Transverse colon (tissue), 4 donors: Measurements from ENCODE around the gene MYO7A. TPM values are rescaled to one million over a fixed set of nuclear protein-coding genes. Genes with fewer than 3 reads are reported as not detected.

Experiments used
- DNase-seq: peaks from one replicate; pipeline ENCODE4 v3.0.0-alpha.2; 2019
- H3K27ac ChIP-seq, 4 donors: fragments of 200-600 bp; sonication (generic); 2 replicates each; pipeline ENCODE4 v1.5.1; 2016 to 2018; ENCODE audit warnings: inconsistent platforms in 4 of 4
- H3K27me3 ChIP-seq: fragments of 200-600 bp; sonication (generic); 2 replicates; pipeline ENCODE4 v1.5.1; 2017; ENCODE audit warnings: inconsistent platforms
- H3K36me3 ChIP-seq, 4 donors: fragments of 200-600 bp; sonication (generic); 2 replicates each; pipeline ENCODE4 v1.5.1; 2017 to 2019; ENCODE audit warnings: inconsistent platforms in 4 of 4
- H3K4me1 ChIP-seq, 4 donors: fragments of 200-600 bp; sonication (generic); 2 replicates each; pipeline ENCODE4 v1.5.1; 2017 to 2020; ENCODE audit warnings: inconsistent platforms in 4 of 4
- H3K4me3 ChIP-seq, 4 donors: fragments of 200-600 bp; sonication (generic); 1 replicate in 1 of 4; 2 replicates in 3 of 4; pipeline versions ENCODE4 v1.5.1 to v1.6.1; 2017 to 2019; ENCODE audit warnings: inconsistent platforms in 4 of 4
- H3K9me3 ChIP-seq, 2 donors: fragments of 200-600 bp; sonication (generic); 2 replicates each; pipeline ENCODE4 v1.5.1; 2017 to 2019; ENCODE audit warnings: inconsistent platforms in 2 of 2
- EP300 ChIP-seq: sonication (generic); formaldehyde crosslinking; IDR thresholded peaks from one replicate; pipeline ENCODE4 v1.6.1; 2017; ENCODE audit warnings: antibody characterized with exemption, low read depth
- POLR2A ChIP-seq: fragments of 450-650 bp; IDR thresholded peaks from one replicate; pipeline ENCODE4 v1.6.1; 2016; ENCODE audit warnings: antibody characterized with exemption, mild to moderate bottlenecking, moderate library complexity
- POLR2AphosphoS5 ChIP-seq, 3 donors: sonication (generic); formaldehyde crosslinking; IDR thresholded peaks; one replicate each; pipeline ENCODE4 v1.6.1; 2016; ENCODE audit warnings: antibody characterized with exemption in 3 of 3
- WGBS, 2 donors: methylation state at CpG; one replicate each; pipeline ENCODE4 v1.1.5; 2018; ENCODE audit warnings: low coverage in 1 of 2; 5-methylcytosine and 5-hydroxymethylcytosine counted together
- in situ Hi-C, 4 donors: fragments of 200-750 bp; cut with MboI; loops; one replicate each; pipeline versions ENCODE4 v1.15.0 to v1.15.1; 2017; ENCODE audit warnings: low sequenced_read_pairs in 3 of 4, low pct_ligation_motif_present in 1 of 4, low pct_unique_long_range_greater_than_20kb in 1 of 4
- intact Hi-C: fragments of 100-400 bp; cut with DNase I; formaldehyde crosslinking; loops from one replicate; pipeline ENCODE4 v1.15.1; 2023; ENCODE audit warnings: low total_unique reads
- total RNA-seq, 4 donors: library from RNA; depleted of rRNA; stranded (reverse); fragments of >200 nt; gene quantifications; one replicate each; pipeline ENCODE4 v1.1.0, GENCODE V29; 2016
- TF ChIP-seq, protein P1 (sequence below), 5 experiments: fragments of 200-600 bp in 3 of 5; fragments of 450-650 bp in 2 of 5; sonication (generic) in 3 of 5; IDR thresholded peaks; 1 replicate in 2 of 5; 2 replicates in 3 of 5; pipeline ENCODE4 v1.5.1; 2016 to 2017; ENCODE audit warnings: antibody characterized with exemption in 5 of 5, inconsistent platforms in 3 of 5, mild to moderate bottlenecking in 2 of 5, moderate library complexity in 1 of 5

MYO7A gene
- total RNA-seq, 4 donors from 2014 or later, result 4.6 to 11.2 (median 5.5) TPM

- in situ Hi-C loops, result no loop called here
- Histone ChIP-seq H3K4me1 (no peaks in the 10 kb centered on the region), H3K4me3 (no peak overlapping the region), H3K36me3 (no peaks in the 10 kb centered on the region), H3K9me3 (no peaks in the 10 kb centered on the region), H3K27me3 (no peaks in the 10 kb centered on the region), H3K27ac (no peak overlapping the region)
- no peak for TF ChIP-seq EP300
- no peak for TF ChIP-seq POLR2A
- TF ChIP-seq, protein P1, sequence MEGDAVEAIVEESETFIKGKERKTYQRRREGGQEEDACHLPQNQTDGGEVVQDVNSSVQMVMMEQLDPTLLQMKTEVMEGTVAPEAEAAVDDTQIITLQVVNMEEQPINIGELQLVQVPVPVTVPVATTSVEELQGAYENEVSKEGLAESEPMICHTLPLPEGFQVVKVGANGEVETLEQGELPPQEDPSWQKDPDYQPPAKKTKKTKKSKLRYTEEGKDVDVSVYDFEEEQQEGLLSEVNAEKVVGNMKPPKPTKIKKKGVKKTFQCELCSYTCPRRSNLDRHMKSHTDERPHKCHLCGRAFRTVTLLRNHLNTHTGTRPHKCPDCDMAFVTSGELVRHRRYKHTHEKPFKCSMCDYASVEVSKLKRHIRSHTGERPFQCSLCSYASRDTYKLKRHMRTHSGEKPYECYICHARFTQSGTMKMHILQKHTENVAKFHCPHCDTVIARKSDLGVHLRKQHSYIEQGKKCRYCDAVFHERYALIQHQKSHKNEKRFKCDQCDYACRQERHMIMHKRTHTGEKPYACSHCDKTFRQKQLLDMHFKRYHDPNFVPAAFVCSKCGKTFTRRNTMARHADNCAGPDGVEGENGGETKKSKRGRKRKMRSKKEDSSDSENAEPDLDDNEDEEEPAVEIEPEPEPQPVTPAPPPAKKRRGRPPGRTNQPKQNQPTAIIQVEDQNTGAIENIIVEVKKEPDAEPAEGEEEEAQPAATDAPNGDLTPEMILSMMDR (IDR thresholded peaks at IDR 0.05), result no peak
- no peak for TF ChIP-seq POLR2AphosphoS5 (IDR thresholded peaks at IDR 0.05)
- intact Hi-C loops, result no loop called here
- peak; percentile 3 for DNase-seq
- WGBS, 2 donors, result 92% methylated on average over 23 of the region's 23 CpGs; no CpG with 5 or more reads in 1 of the 2 donors
These were observed 74.2 kb downstream of the MYO7A start for GRCh38 chr11:77201991-77202841.

- WGBS, 2 donors, result 88% methylated on average over 25 of the region's 25 CpGs; no CpG with 5 or more reads in 1 of the 2 donors
- H3K4me3 ChIP-seq, result no peak overlapping the region
- no peaks in the 10 kb centered on the region for H3K4me1 ChIP-seq
- DNase-seq, result peak; percentile 5
- no peaks in the 10 kb centered on the region for H3K9me3 ChIP-seq
- in situ Hi-C loops, result no loop called here
- TF ChIP-seq POLR2AphosphoS5 (IDR thresholded peaks at IDR 0.05) (no peak), EP300 (no peak), POLR2A (no peak)
- TF ChIP-seq, protein P1 (IDR thresholded peaks at IDR 0.05), result no peak
- H3K27ac ChIP-seq, result no peak overlapping the region
- no peaks in the 10 kb centered on the region for H3K27me3 ChIP-seq
- no peaks in the 10 kb centered on the region for H3K36me3 ChIP-seq
- intact Hi-C loops, result no loop called here
These were observed 75.2 kb downstream of the MYO7A start for GRCh38 chr11:77202941-77203900.

GRCh38 chr11:77203901-77204753 lies 76.1 kb downstream of the MYO7A start:
- Histone ChIP-seq H3K27me3 (no peaks in the 10 kb centered on the region), H3K4me1 (no peaks in the 10 kb centered on the region), H3K4me3 (no peak overlapping the region), H3K9me3 (no peaks in the 10 kb centered on the region), H3K36me3 (no peaks in the 10 kb centered on the region), H3K27ac (no peak overlapping the region)
- intact Hi-C loops (no loop called here), in situ Hi-C loops (no loop called here)
- TF ChIP-seq POLR2AphosphoS5 (IDR thresholded peaks at IDR 0.05), result no peak
- TF ChIP-seq EP300, result no peak
- TF ChIP-seq POLR2A, result no peak
- TF ChIP-seq, protein P1 (IDR thresholded peaks at IDR 0.05), result no peak
- 83% methylated on average over 20 of the region's 20 CpGs; no CpG with 5 or more reads in 1 of the 2 donors for WGBS, 2 donors
- DNase-seq, result peak; percentile 1
